ENCODE results near the gene YY1.
"Not testable (repeated sequence)": the region's sequence is repeated elsewhere in the genome, so short reads cannot be mapped to it uniquely, and the experiment has no call there.

Gene YY1

GRCh38 chr14:100238419-100239210 lies at the start of gene YY1:
Gene YY1, plus strand, starts transcription at chr14:100239144. Its CDS starts 101 bp downstream, at chr14:100239245.
- DNase-seq = peak; percentile 96 to 97

DNA sequence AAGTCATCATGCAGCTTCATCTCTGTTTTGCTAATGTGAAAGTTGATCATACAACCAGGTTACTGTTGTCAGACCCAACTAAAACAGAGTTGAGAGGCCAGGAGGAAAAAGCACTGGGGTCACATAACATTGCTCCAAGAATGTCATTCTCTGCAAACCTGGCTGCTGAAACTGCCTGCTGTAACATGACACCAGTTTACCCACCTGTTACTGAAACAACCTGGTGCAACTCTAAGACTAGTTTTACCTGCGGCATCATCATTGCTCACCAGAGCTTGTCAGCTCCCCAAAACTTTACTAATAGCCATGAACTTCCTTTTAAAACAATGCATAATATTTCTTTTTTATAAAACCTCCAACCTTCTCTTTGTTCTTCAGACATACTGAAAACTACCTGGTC lies 48.8 kb upstream of the YY1 start:
- DNase-seq = no peak

DNA sequence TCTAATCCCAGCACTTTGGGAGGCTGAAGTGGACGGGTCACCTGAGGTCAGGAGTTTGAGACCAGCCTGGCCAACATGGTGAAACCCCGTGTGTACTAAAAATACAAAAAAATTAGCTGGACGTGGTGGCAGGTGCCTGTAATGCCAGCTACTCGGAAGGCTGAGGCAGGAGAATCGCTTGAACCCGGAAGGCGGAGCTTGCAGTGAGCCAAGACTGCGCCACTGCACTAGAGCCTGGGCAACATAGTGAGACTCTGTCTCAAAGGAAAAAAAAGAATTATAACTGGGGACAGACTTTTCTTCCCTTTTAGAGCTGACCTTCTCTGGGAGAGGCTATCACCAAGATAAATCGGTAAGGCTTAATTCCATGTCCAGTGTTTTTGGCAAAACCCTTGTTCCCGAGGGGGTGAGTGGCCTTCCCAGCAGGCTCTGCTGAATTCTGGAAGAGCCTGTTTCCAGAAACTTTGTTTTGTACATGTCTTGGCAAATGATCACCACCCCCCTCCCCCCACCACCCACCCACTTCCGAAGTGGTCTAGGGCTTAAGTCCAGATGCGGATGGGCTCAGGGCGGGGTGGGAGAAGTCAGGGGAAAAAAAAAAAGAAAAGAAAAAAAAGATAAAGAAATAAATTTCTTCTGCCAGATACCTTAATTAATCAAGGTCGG lies 47.2 kb upstream of the YY1 start:
- DNase-seq = no peak

DNA sequence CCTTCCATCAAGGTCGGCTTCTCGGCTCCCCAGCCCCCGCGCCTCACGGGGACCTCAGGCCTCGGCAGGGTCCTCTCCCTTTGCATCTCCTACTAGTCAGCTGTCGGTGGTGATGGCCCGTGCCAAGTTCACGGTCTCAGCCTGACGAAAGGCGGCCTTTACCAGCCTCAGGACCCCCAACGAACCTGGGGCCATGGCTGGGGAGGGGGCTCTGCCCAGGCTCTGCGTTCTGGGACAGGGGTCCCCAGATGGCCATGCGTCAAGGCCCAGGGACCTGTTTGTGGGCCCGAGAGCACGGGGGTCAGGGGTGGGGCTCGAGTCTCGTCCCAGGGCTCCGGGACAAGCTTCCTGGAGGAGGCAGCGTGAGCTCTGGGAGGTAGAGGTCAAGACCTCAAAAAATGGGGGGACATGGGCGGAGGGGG lies 46.7 kb upstream of the YY1 start:
- DNase-seq = no peak

DNA sequence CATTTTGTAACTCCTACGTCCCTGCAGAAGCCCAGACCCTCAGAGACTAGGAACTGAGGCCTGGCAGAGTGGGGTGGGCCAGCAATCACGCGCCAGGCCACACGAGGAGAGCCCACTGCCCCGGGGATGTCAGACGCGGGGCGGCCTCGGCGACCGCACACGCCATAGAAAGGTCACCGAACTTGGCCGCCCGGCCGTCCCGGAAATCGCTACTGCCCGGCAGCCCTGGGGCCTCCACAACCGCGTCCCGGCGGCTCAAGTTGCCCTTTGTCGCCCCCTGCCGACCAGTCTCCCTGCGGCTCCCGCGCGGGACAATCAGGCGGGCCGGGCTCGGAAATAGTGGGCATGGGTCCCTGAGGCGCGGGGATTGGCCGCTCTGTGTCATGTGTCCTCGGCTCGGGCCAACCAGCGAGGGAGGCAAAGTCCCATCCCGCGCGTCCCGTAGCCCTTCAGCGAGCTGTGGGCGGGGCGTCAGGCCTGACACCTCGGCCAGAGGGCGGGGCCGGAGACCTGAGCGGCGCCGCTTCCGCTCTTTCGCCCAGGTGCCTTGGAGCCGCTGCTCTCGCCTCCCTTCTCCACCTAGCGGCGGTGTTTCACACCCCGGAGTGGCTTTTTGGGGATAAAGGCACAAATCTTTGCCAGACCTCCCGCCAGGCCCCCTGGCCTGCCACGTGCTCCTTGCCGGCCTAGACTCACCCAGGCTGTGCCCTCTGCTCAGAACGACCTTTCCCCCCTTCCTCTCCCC lies 46.1 kb upstream of the YY1 start:
- peak; percentile 95 to 96 for DNase-seq

DNA sequence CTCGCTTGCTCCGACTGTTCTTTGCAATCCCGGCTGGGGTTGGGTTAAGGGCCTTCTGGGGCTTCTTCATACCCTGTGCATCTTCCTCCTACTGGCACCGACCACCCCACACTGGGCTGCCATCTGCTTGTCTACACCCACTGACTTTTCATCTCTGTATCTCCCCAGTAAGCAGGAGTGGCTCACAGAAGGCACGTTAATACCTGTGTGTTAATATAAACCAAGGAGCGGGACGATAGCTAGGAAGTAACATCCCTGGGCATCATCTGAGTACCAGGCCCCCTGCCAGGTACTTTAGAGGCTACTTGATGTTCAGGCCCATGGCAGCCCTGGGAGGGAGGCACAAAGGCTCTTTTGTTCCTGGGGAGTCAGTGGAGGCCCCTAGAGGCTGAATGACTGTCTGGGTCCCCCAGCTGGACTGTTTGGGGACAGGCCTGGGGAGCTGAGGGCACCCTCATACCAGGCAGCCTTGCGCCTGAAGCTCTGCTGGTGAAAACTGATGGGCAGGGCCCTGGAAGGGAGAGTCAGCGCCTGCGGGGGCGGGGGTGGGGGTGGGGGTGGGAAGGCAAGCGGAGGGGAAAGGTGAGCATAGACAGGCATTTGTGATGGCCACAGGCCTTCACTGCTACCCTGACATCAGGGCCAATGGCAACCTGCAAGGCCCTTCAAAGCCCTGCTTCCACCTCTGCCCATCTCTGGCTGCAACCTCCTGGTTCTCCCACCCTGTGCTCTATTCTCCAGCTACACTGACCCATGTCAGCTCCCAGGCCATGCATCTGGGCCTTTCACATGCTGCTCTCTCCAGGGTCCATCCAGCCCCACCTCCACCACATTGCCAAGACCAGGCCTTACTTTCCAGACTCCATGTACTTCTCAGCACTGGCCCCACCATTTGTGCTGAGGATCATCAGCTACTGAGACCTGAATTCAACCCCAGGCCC lies 45.3 kb upstream of the YY1 start:
- peak in 1 of 2 experiments; percentile 12 for DNase-seq

DNA sequence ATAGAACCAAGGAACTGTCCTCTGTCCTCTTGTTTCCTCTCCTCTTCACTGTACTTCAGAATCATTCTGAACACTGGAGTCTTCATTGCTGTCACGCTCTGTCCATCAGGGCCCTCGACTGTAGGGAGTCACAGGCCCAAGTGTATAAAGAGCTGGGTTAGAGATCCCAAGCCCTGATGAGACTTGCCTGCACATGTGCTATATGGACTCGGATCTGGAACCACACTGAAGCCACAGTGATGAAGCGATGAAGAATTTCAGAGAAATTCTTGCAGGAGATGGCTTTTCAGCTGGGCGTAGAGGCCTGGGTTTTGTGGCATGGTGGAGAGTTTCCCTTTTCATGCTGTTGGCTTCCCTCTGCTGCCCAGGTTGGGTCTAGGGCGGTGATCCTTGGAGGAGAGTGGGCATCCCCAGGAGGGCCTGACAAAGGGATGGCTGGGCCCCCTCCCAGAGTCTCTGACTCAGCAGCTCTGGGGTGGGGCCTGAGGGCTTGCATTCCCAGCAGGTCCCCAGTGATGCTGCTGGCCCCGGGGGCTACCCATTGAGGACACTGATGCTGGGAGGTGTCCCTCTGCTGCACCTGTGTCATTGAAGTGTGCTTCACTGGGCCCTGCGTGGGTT lies 39.6 kb upstream of the YY1 start:
- no peak for DNase-seq

- DNase-seq = no peak
These were observed 38.6 kb upstream of the YY1 start for GRCh38 chr14:100200311-100200710.

GRCh38 chr14:100201701-100202100 lies 37.2 kb upstream of the YY1 start:
- no peak for DNase-seq

GRCh38 chr14:100202712-100203111 lies 36.2 kb upstream of the YY1 start:
- DNase-seq = no peak

GRCh38 chr14:100203146-100203545 lies 35.8 kb upstream of the YY1 start:
- DNase-seq = no peak

- no peak for DNase-seq
These were observed 34.7 kb upstream of the YY1 start for GRCh38 chr14:100203962-100204834.

GRCh38 chr14:100204835-100205167 lies 34.1 kb upstream of the YY1 start:
- not testable (repeated sequence) for DNase-seq

DNA sequence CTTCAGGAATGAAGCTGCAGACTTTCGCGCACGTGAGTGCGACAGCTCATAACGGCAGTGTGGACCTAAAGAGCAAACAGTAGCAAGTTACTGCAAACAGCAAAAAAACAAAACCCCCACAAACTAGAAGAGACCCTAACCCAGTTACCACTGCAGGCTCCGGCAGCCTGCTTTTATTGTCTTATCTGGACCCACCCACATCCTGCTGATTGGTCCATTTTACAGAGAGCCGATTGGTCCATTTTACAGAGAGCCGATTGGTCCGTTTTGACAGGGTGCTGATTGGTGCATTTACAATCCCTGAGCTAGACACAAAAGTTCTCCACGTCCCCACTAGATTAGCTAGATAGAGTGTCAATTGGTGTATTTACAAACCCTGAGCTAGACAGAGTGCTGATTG lies 31.4 kb upstream of the YY1 start:
- DNase-seq = not testable (repeated sequence)

DNA sequence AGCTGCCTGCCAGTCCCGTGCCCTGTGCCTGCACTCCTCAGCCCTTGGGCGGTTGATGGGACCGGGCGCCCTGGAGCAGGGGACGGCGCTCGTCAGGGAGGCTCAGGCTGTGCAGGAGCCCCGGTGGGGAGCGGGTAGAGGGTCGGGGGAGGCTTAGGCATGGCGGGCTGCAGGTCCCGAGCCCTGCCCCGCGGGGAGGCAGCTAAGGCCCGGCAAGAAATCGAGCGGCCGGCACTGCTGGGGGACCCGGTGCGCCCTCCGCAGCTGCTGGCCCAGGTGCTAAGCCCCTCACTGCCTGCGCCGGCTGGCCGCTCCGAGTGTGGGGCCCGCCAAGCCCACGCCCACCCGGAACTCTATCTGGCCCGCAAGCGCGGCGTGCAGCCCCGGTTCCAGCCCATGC lies 30.8 kb upstream of the YY1 start:
- not testable (repeated sequence) for DNase-seq

GRCh38 chr14:100211366-100211765 lies 27.6 kb upstream of the YY1 start:
- no peak for DNase-seq

- DNase-seq = no peak
These were observed 27.1 kb upstream of the YY1 start for GRCh38 chr14:100211893-100212292.

- no peak for DNase-seq
These were observed 26.2 kb upstream of the YY1 start for GRCh38 chr14:100212476-100213333.

DNA sequence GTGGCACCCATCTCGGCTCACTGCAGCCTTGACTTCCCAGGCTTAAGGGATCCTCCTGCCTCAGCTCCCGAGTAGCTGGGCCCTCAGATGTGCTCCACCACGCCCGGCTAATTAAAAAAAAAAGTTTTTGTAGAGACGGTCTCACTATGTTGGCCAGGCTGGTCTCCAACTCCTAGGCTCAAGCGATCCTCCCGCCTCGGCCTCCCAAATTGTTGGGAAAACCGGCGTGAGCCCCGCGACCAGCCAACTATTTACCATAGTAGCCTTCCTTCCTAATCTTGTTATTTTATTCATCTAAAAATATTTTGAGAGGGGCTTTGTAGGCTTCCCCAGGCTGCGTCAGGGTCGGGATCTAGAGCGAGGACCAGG lies 25.4 kb upstream of the YY1 start:
- DNase-seq = peak in 1 of 2 experiments; percentile 7
